Endometrium (tissue), 2 donors: ENCODE data around the gene SMIM11.
"Not testable (repeated sequence)": the region's sequence is repeated elsewhere in the genome, so short reads cannot be mapped to it uniquely, and the experiment has no call there.

Experiments
- FAIRE-seq: peaks from 2 replicates; lab custom pipeline; 2012; peaks lifted over from hg19 to GRCh38; lab: Jason Lieb, UNC
- donor health status: control.
- donor health status: control.

The SMIM11 gene

DNA sequence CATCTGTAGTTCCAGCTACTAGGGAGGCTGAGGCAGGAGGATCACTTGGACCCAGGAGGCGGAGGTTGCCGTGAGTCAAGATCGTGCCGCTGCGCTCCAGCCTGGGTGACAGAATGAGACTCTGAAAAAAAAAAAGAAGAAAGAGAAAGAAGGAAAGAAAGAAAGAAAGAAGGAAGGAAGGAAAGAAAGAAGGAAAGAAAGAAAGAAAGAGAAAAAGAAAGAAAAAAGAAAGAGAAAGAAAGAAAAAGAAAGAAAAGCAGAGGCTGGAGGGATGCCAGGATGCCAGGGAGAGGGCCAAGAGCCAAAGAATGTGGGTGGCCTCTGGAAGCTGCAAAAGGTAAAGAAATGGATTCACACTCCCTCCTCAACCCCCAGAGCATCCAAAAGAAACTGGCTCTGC lies 19.7 kb upstream of the SMIM11 start:
- no peak for FAIRE-seq

DNA sequence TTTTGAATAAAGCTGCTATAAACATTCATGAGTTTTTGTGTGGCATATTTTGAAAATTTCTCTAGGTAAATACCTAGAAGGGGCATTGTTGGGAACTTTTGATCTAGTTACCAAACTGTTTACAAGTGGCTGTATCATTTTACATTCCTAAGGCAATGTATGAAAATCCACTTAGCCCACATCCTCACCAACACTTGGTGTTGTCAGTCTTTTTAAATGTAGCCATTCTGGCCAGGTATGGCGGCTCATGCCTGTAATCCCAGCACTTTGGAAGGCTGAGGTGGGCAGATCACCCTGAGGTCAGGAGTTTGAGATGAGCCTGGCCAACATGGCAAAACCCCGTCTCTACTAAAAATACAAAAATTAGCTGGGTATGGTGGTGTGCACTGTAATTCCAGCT lies 17.4 kb upstream of the SMIM11 start:
- no peak for FAIRE-seq

DNA sequence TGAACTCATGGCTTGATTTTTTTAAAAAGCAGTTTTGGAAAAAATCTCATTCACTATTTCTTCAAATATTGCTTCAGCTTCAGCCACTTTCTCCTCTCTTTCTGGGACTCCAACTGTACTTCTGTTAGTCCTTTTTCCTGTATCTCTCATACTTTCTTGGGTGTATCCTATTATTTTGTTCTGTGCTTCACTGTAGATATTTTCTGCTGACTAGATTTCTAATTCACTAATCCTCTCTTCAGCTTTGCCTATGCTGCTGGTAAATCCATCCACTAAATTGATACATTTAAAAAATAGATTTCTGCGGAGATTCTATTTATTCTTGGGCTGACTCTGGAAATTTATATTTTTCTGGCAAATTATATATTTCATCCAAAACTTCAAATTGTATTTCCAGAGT lies 16.4 kb upstream of the SMIM11 start:
- FAIRE-seq: no peak

DNA sequence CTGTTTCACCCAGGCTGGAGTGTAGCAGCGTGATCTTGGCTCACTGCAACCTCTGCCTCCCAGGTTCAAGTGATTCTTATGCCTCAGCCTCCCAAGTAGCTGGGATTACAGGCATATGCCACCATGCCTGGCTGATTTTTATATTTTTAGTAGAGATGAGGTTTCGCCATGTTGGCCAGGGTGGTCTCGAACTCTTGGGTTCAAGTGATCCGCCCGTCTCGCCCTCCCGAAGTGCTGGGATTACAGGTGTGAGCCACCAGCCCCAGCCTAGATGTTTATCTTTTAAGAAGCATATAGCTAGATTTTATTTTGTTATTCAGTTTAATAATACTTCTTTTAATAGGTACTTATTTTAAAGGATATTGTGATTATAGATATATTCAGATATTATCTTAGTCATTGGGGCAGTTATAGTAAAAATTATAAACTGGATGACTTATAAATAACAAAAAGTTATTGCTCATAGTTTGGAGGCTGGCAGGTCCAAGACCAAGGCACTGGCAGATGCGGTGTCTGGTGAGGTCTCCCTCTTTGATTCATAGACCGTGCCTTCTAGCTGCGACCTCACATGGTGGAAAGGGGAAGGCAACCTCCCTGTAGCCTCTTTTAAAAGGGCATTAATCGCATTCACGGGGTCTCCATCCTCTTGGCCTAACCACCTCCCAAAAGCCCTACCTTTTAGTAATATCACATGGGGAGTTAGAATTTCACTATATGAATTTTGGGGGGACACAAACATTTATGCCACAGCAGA lies 14.6 kb upstream of the SMIM11 start:
- no peak for FAIRE-seq

DNA sequence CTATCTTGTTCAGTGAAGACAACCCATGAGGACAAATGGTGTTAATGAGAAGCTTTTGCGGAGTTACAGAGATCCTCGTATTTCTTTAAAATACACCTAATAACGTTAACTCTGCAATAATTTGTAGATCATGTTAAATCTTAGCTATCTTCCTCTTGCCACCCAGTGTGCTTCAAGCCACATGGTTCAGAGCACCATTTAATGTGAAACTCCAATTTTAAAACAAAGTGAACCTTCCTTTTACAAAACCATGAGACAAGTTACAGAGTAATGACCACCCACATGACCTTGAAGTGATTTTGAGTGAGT lies 13.2 kb upstream of the SMIM11 start:
- no peak for FAIRE-seq

DNA sequence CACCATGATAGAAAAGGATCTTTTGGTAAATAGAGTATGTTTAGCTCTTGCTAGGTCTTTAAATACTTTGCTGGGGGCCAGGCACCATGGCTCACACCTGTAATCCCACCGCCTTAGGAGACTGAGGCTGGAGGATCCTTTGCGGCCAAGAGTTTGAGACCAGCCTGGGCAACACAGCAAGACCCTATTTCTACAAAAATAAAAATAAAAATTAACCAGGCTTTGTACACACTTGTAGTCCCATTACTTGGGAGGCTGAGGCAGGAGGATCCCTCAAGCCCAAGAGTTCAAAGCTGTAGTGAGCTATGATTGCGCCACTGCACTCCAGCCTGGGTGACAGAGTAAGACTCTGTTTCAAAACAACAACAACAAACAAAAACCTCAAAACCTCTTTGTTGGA lies 12.6 kb upstream of the SMIM11 start:
- FAIRE-seq: no peak

DNA sequence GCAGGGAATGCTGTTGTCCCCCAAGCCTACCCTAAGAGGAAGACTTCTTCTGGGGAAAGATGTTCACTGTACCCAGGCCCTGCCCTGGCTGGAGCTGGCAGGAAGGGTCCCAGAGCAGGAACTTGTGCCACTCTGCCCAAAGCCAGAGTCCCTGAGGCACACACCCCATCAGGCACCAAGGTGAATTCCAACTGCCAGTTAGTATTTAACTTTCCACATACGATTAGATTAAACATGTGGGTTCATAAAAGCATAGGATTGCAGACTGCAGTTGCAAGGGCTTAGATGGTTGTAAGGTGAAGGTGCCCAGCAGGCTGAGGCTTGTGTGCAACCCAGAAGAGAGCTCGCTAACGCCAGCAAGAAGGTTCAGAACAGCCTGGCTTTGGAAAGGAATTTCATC lies 11.6 kb upstream of the SMIM11 start, which contains the start of gene KCNE2:
Gene KCNE2 (plus strand): TSS at position 274 of the 400 bp plus-strand sequence. CDS start 6,473 bp downstream, outside the sequence.
- no peak for FAIRE-seq

DNA sequence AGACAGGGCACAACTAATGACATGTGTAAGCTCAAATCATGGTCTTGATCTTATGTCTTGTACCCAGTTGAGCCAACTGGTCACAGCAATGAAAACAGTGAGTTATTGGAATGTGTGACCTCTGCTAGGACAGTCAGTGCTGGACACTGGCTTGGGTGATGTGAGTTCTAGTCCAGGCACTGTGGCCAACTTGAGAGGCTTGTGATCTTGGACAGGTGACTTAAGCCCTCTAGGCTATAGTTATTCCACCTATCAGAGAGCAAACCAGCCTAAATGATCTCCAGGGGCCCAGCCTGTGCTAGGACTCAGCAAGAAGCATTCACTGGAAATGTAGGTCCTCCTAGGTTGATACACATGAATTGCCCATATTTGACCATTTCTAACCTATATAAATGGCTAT lies 10.4 kb upstream of the SMIM11 start:
- no peak for FAIRE-seq

DNA sequence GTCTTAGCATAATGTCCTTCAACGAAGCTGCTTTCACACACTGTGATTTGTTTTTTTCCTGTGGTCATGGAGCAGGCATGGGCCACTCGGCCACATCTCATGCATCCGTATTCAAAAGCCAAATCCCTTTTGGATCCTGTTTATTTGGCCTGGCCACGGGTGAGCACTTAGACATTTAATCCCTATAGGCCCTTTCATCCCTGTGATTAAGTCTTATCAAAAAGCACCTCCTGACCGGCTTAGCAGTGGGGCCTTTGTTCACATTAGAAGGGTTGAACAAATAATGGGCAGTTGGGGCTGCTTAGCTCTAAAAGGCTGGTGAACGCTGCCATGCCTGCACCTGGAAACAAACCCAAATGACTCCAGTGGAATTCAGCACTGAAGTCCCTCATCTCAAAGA lies 9.5 kb upstream of the SMIM11 start:
- FAIRE-seq: no peak

DNA sequence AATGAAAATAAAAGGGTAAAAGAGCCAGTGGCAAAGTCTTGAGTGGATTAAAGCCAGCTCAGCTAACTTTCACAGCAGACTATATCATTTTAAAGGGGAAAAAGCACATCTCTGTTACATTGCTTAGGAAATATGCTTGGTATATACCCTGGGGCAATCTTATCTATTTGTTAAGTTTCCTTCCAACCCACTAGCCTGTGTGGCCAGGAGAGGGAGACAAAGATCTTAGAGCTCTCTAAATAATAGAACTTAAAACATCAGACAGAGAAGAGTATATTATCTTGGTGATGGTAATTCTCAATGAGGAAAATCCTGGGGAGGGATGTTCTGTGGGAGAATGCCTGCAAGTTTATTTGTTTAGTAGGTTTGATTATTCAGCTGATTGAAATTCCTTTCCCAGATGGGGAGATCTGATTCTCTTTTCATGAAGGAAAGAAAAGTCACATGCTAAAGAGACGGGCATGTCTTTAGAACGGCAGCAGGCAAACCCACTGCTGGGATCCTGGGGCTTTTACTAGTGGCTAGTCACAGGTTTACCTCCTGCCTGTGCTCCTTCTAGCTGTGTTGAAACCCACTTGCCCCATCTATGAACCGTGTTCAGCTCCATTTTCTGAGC lies 7.9 kb upstream of the SMIM11 start:
- FAIRE-seq: peak; percentile 45

DNA sequence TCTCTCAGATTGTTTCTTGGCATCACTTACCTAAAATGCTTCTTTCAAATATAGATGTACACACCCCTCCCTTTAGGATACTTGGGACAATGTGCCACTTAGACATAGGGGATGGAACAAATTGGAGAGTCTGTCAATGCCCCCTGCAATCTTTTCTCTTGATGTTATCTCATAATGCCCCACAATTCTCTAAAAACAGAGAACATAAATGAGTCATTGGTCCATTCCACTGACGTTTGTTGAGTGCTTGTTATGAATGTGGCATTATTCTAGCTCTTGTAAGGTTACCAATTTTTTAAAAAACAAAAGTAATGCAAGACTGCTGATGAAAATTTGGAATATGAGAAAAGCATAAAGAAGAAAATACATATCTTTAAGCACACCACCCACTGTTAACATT lies 5.6 kb upstream of the SMIM11 start:
- no peak for FAIRE-seq

DNA sequence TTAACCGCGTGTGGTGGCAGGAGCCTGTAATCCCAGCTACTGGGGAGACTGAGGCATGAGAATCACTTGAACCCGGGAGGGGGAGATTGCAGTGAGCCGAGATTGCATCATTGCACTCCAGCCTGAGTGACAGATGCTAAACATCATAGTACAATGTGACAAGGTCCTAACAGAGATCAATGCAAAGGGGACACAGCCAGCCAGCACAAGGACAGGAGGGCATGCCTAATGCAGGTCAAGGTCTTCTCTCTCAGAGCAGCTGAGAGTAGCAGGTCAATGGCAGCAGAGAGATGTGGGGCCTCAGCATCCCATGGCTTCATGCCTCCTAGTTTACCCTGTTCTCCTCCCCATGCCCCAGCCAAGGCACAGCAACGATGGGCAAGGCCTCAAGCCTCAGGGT lies 3.0 kb upstream of the SMIM11 start:
- no peak for FAIRE-seq

DNA sequence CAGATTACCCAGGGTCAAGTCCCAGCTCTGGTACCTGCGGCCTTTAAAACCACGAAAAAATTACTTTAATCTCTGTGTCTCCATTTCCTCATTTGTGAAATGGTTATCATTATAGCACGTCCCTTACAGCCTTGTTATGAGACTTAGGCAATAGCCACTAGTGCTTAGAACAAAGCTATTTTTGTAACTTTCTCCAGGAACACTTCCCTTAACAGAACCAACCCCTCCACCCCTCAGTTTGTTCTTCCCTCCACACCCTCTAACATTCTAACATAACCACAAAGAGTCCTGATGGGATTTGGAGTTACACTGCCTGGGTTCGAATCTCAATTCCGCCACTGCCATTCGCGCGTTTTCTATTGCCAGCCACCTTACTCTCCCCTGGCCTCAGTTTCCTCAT lies 845 bp upstream of the SMIM11 start:
- not testable (repeated sequence) for FAIRE-seq

DNA sequence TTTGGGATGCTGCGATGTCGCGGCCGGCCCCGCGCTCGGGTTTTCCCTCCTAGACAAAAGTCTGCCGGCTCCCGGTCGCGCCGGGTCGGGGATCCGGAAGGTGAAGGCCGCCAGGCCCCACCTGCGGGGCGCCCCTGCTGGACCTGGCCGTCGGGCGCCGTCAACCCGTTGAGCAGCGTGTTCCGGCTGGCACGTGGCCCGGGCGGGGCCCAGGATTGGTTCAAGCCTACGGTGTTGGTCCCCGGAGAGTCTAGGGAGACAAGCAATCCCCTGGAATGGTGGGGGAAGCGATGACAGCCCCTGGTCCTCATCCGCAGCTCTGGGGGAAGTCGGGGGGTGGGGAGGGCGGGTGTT lies 289 bp downstream of the SMIM11 start:
- not testable (repeated sequence) for FAIRE-seq

DNA sequence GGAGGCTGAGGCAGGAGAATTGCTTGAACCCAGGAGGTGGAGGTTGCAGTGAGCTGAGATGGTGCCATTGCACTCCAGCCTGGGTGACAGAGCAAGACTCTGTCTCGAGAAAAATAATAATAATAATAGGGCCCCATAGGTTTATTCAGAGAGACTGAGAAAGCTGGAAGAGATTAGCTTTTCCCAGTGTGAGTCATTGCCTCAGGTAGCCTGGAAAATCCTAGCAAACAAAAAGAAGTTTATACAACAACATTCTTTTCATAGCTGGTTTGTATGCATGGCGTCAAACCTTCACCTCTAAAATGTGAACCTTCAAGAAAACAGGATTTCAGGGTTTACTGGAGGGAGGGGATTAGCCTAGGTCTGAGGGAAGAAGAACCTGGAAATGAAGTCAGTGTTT lies 7.8 kb downstream of the SMIM11 start:
- FAIRE-seq: not testable (repeated sequence)

DNA sequence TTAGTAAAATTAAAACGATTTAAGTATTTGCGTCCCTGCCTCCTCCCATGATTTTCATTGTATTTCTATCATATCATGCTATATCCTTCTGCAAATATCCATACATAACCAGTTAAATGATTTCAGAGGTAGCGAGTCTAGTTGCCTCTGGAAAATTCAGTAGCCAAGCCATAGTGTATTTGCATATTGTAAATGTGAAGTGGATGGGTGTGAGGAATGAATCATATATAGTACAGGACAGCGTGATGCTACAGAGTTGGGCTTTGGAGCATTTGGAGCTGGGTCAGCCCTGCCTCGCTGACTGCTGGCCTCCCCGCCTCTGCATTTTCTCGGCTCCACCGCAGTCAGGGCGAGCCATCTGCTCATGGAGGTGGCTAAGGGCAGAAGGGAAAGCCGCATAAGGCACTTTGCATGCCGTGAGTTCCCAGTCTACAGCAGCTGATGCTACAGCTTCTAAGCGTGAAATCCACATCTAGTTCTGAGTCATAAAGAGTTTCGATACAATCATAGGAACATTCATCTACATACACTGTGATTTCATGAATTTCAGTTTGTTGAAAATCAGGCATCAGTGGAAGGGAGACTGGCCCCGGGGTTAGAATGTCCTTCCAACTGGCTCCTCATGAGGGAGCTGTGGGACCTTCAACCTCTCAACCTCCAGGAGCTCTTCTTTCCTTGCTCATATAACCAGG lies 8.6 kb downstream of the SMIM11 start:
- FAIRE-seq: not testable (repeated sequence)

DNA sequence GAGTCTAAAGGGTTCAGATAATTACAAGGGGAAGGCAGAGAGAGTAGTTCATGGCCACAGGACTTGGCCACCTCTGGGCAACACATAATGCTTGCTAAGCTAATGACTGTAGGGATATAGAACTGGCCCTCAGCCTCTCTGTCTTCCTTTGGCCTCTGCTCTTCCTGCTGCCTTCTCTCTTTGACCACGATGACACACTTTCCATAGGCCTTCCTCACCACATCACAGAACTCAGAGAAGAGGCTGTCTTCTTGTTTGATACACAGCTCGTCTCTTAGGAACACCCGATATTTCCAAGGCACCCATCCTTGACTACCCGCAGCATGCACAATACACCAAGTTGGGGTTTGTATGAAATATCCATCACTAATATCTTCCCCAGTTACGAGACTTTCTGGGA lies 25.2 kb downstream of the SMIM11 start:
- FAIRE-seq: not testable (repeated sequence)

DNA sequence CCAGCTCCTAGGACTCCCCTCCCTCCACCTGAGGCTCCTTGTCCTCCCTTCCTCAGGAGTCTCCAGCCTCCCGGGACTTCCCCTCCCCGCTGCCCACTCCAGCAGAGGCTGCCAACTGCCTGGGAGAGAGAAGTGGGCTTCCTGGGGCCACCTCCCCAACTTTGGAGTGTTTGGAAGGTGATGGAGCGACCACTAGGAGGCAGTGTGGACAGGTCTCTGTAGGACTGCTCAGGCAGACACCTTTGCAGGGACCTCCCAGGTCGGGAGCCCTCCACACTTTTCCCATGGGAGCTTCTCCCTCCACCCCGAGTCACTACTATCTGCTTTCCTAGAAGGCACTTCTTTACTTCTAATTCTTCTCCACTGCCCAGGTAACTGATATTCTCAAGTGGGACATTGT lies 29.4 kb downstream of the SMIM11 start:
- not testable (repeated sequence) for FAIRE-seq

DNA sequence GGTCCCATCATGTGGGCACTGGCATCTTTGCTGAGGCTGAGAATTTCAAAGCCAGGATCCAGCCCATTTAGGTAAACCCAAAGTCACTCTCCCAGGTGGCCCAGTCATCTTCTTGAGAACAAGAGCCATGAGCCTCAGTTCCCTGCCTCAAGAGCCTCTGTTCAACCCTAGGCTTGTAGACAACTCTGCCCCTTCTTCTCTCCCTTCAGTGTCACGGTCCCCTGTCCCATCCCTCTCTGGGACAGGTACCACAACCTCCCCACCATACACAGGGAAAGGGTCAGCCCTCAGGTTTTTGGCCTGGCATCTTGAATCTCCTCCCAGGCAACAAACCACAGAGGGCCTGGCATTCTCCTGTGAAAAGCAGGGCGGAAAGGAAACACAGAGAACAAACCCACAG lies 30.4 kb downstream of the SMIM11 start:
- not testable (repeated sequence) for FAIRE-seq

DNA sequence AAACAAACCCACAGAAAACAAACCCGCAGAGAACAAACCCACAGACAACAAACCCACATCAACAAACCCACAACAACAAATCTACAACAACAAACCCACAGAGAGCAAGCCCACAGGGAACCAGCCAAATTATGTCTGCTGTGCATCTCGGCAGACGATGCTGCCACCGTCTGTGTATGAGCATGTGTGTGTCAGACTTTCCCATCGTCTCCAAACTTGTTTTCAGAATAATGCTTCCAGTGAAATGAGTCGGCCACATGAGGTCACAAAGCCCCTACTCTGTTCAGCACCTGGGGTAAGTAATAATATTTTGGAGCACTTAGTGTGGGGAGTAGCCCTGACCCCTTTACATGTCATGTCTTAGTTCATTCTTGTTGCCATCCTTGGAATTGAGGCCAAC lies 30.8 kb downstream of the SMIM11 start:
- FAIRE-seq: not testable (repeated sequence)

DNA sequence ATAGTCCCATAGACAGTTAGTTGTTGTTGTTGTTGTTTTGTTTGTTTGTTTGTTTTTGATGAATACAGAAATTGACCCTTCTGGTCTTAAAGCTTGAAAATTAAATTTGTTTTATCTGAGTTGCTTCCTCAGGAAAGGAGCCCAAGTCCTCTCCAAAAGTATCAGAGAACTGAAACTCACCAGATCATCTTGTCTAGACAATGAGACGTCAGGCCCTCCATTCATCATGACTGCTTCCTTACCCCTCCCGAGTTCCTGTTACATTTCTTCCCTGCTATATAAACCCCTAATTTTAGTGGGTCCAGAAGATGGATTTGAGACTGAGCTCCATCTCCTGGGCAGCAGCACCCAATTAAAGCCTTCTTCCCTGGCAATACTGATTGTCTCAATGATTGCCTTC lies 31.4 kb downstream of the SMIM11 start:
- FAIRE-seq: not testable (repeated sequence)

DNA sequence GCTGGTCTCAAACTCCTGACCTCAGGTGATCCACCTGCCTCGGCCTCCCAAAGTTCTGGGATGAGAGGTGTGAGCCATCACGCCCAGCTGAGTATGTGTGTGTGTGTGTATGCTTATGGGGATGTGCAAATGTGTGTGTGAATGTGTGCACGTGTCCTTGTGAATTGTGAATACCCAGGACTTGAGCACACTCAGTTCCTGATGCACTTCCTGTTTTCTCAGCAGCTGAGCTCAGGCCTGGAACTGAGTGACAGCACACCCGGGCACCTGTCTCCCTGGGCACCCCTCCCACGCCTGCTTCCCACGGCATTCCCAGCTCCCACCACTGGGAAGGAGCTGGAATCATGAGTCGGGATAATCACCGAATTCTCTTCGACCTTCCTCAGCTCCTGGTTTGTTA lies 32.0 kb downstream of the SMIM11 start:
- not testable (repeated sequence) for FAIRE-seq

DNA sequence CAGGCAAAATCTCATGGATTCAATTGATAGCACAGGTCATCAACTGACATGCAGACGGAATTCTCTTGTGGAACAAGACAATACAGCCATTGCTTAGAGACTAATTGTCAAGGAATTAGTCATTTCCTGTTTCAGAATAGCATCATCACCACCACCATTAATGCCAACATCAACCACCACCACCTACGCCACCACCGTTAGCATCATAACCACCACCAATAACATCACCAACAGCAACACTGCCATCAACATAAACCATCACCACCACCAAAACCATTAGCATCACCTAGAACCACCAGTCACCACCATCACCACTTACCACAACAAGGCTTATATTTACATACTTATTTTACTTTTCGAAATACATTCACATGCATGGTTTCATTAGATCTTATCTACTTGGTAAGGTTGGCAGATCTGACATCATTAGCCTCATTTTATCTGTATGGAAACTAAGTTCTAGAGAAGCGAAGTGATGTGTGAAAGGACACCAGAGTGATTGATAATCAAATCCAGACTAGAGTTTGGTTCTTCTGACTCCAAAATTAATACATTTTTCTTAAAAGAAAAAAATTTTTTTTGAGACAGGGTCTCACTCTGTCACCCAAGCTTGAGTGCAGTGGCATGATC lies 42.3 kb downstream of the SMIM11 start:
- not testable (repeated sequence) for FAIRE-seq
